ENCODE data around the gene IGSF3. TPM values are rescaled to one million over a fixed set of nuclear protein-coding genes. Genes with fewer than 3 reads are reported as not detected.

Gene IGSF3
- total RNA-seq, 1 donor, result 13.8 TPM

DNA sequence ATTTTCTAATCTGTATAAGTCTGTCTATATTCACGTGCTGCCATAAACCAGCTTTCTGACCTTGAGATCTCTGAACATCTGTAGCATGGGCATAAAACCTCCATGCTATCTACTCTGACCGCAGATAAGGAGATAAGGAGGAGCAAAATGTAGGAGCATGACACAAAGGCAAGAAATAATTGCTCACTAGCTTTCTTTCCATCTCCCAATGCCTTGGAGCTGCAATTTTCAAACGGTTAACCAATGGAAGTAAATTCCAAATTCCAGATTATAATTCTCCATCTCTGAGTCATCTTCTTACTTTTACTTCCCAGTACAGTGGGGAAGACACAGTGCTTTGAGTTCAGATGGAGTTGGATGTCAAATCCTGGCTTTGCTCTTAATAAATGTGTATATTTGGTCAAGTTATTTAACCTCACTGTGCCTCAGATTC, 138.3 kb downstream of the IGSF3 start:
- TF ChIP-seq, protein P1, sequence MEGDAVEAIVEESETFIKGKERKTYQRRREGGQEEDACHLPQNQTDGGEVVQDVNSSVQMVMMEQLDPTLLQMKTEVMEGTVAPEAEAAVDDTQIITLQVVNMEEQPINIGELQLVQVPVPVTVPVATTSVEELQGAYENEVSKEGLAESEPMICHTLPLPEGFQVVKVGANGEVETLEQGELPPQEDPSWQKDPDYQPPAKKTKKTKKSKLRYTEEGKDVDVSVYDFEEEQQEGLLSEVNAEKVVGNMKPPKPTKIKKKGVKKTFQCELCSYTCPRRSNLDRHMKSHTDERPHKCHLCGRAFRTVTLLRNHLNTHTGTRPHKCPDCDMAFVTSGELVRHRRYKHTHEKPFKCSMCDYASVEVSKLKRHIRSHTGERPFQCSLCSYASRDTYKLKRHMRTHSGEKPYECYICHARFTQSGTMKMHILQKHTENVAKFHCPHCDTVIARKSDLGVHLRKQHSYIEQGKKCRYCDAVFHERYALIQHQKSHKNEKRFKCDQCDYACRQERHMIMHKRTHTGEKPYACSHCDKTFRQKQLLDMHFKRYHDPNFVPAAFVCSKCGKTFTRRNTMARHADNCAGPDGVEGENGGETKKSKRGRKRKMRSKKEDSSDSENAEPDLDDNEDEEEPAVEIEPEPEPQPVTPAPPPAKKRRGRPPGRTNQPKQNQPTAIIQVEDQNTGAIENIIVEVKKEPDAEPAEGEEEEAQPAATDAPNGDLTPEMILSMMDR (IDR thresholded peaks at IDR 0.05; ENCODE audit: insufficient read depth, low read depth, low read length), result no peak
- H3K4me3 ChIP-seq (ENCODE audit: low read depth, low read length), result no peak overlapping the region
- DNase-seq (ENCODE audit: low read depth), result peak; percentile 43

DNA sequence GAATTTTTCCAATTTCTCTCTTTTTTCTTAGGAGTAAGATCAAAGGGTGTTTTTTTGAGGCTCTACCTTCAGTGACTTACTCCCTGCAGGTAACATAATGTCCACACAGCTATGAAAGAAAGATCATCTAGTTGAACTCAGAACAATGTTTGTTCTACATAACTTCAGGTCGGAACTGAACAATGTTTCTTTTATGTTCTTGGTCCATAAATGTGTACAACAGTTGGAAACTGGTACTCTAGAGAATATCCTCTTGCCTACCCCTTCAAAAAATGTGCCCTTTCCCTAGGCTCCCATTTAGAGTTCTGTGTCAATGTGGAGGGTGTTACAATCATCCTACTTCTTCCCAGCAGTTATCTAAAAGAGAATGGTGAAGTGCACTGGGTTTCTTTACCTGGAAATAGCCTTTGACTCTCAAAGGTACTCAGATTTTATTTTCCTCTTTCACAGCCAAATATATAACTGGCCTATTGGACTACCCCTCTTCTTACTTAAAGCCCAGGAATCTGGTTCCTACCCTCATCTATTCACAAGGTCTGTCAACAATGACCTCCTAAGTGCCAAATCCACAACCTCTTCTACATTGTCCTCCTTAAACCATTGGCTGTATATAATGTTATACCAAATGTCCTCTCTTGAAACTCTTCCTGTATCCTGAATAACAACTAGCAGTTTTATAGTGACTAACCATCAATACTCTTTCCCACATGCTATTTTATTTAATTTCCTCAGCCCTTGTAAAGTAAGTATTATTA, 139.0 kb downstream of the IGSF3 start:
- H3K4me3 ChIP-seq (ENCODE audit: low read depth, low read length), result no peak overlapping the region
- no peak for DNase-seq (ENCODE audit: low read depth)
- TF ChIP-seq, protein P1 (IDR thresholded peaks at IDR 0.05; ENCODE audit: insufficient read depth, low read depth, low read length), result no peak

DNA sequence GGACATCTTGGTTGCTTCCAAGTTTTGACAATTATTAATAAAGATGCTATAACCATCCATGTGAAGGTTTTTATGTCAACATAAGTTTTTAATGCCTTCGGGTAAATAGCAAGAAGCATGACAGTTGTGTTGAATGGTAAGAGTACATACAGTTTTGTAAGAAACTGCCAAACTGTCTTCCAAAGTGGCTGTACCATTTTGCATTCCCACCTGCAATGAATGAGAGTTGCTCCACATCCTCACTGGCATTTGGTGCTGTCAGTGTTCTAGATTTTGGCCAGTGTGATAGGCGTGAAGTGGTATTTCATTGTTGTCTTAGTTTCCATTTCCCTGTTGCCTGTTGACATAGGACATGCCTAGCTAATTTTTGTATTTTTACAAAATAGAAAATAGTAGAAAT, 142.1 kb downstream of the IGSF3 start:
- DNase-seq (ENCODE audit: low read depth), result no peak
- no peak overlapping the region for H3K4me3 ChIP-seq (ENCODE audit: low read depth, low read length)
- TF ChIP-seq, protein P1 (IDR thresholded peaks at IDR 0.05; ENCODE audit: insufficient read depth, low read depth, low read length), result no peak

Small RNAs within 50 kb of the gene (small RNA-seq; reads per million reads assigned to genes)
- gene MIR320B1 (not detected), gene MIR548AC (not detected)

Other genes with a start within 250 kb of the IGSF3 start
- gene CD58, start 96.7 kb downstream of the IGSF3 start, total RNA-seq, result 9.7 and 13.8 TPM in 2 replicates
- gene CD2, start 86.7 kb upstream of the IGSF3 start, total RNA-seq, result not detected in 2 replicates
- gene PTGFRN, start 242.2 kb upstream of the IGSF3 start, total RNA-seq, result 22.5 and 22.9 TPM in 2 replicates

All from fibroblast of villous mesenchyme (primary cell).